ENCODE data around the gene CBFA2T3. TPM values are rescaled to one million over a fixed set of nuclear protein-coding genes. Genes with fewer than 3 reads are reported as not detected.
A peak's percentile ranks its signal among the peaks of the same experiment; 100 is the strongest.
"Not testable (repeated sequence)": the region's sequence is repeated elsewhere in the genome, so short reads cannot be mapped to it uniquely, and the experiment has no call there.

CBFA2T3 gene
- total RNA-seq, 1 experiment from 2014 or later: not detected

GRCh38 chr16:88910284-88911135 is 66.5 kb downstream of the CBFA2T3 start:
- DNase-seq (ENCODE audit: low read depth): peak; percentile 25

GRCh38 chr16:88909431-88910210 is 67.4 kb downstream of the CBFA2T3 start:
- no peak for DNase-seq (ENCODE audit: low read depth)

- no peak for DNase-seq (ENCODE audit: low read depth)
Measured at GRCh38 chr16:88908307-88908706, 68.7 kb downstream of the CBFA2T3 start.

GRCh38 chr16:88907768-88908167 is 69.2 kb downstream of the CBFA2T3 start:
- DNase-seq (ENCODE audit: low read depth): peak; percentile 72

GRCh38 chr16:88906535-88907105 is 70.4 kb downstream of the CBFA2T3 start:
- DNase-seq (ENCODE audit: low read depth): no peak

- no peak for DNase-seq (ENCODE audit: low read depth)
Measured at GRCh38 chr16:88906020-88906419, 71.0 kb downstream of the CBFA2T3 start.

GRCh38 chr16:88905563-88905962 is 71.4 kb downstream of the CBFA2T3 start:
- DNase-seq (ENCODE audit: low read depth): peak; percentile 44

- DNase-seq (ENCODE audit: low read depth): no peak
Measured at GRCh38 chr16:88904676-88905365, 72.2 kb downstream of the CBFA2T3 start.

GRCh38 chr16:88903267-88903666 is 73.7 kb downstream of the CBFA2T3 start:
- DNase-seq (ENCODE audit: low read depth): no peak

- no peak for DNase-seq (ENCODE audit: low read depth)
Measured at GRCh38 chr16:88902744-88903143, 74.3 kb downstream of the CBFA2T3 start.

- no peak for DNase-seq (ENCODE audit: low read depth)
Measured at GRCh38 chr16:88901718-88902337, 75.2 kb downstream of the CBFA2T3 start.

- DNase-seq (ENCODE audit: low read depth): no peak
Measured at GRCh38 chr16:88900662-88901052, 76.3 kb downstream of the CBFA2T3 start.

- DNase-seq (ENCODE audit: low read depth): no peak
Measured at GRCh38 chr16:88899901-88900661, 76.9 kb downstream of the CBFA2T3 start.

GRCh38 chr16:88897696-88898425 is 79.1 kb downstream of the CBFA2T3 start:
- no peak for DNase-seq (ENCODE audit: low read depth)

GRCh38 chr16:88896238-88897070 is 80.6 kb downstream of the CBFA2T3 start:
- DNase-seq (ENCODE audit: low read depth): no peak

- DNase-seq (ENCODE audit: low read depth): no peak
Measured at GRCh38 chr16:88895335-88895734, 81.7 kb downstream of the CBFA2T3 start.

- no peak for DNase-seq (ENCODE audit: low read depth)
Measured at GRCh38 chr16:88894681-88895300, 82.2 kb downstream of the CBFA2T3 start.

GRCh38 chr16:88894266-88894665 is 82.7 kb downstream of the CBFA2T3 start:
- not testable (repeated sequence) for DNase-seq (ENCODE audit: low read depth)
